ENCODE results near the gene CADPS2. TPM values are rescaled to one million over a fixed set of nuclear protein-coding genes. Genes with fewer than 3 reads are reported as not detected.

CADPS2 gene
- total RNA-seq, 2 experiments from 2014 or later: not detected

DNA sequence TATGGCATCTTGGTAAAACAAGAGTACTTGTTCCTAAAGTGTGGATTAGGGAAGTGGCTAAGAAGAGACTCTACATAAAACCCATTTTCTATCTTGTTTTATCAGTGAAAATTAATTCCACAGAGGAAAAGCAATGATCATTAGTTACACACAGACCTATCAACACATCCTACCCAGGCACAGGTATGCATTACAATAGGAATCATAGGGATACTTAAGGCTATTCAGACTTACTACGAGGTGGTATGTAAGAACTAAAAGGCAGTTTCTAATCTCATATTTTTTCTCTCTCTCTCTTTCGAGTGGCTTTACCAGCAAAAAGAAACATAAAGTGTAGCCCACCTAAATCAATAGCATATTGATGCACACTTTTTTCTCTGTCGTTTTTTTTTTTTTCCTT, 415.4 kb downstream of the CADPS2 start:
- Mint-ChIP-seq H3K36me3 (ENCODE audit: low read depth) (no peaks in the 10 kb centered on the region), H3K9me3 (no peaks in the 10 kb centered on the region), H3K4me3 (no peak overlapping the region), H3K27ac (no peak overlapping the region), H3K27me3 (no peaks in the 10 kb centered on the region), H3K4me1 (ENCODE audit: low read depth) (no peaks in the 10 kb centered on the region)
- Histone ChIP-seq H3K4me1 (ENCODE audit: insufficient read depth, low read length) (no peaks in the 10 kb centered on the region), H3K27me3 (ENCODE audit: control insufficient read depth in 1 of 2, insufficient read depth in 2 of 2, low read length in 2 of 2) (no peaks in the 10 kb centered on the region), H3K4me3 (ENCODE audit: low read length) (no peak overlapping the region), H3K27ac (ENCODE audit: low read depth in 1 of 2, low read length in 2 of 2) (no peak overlapping the region), H3K9me3 (ENCODE audit: control insufficient read depth in 1 of 2, insufficient read depth in 1 of 2, low read length in 2 of 2) (no peaks in the 10 kb centered on the region), H3K36me3 (ENCODE audit: insufficient read depth, low read length) (no peaks in the 10 kb centered on the region)
- DNase-seq (no peak), ATAC-seq (ENCODE audit: poor library complexity) (no peak)
- ChIA-PET POLR2A (no interaction called here), CTCF (no interaction called here)
- intact Hi-C loops (cut with DNase I, micrococcal nuclease): no loop called here
- TF ChIP-seq, protein P1, sequence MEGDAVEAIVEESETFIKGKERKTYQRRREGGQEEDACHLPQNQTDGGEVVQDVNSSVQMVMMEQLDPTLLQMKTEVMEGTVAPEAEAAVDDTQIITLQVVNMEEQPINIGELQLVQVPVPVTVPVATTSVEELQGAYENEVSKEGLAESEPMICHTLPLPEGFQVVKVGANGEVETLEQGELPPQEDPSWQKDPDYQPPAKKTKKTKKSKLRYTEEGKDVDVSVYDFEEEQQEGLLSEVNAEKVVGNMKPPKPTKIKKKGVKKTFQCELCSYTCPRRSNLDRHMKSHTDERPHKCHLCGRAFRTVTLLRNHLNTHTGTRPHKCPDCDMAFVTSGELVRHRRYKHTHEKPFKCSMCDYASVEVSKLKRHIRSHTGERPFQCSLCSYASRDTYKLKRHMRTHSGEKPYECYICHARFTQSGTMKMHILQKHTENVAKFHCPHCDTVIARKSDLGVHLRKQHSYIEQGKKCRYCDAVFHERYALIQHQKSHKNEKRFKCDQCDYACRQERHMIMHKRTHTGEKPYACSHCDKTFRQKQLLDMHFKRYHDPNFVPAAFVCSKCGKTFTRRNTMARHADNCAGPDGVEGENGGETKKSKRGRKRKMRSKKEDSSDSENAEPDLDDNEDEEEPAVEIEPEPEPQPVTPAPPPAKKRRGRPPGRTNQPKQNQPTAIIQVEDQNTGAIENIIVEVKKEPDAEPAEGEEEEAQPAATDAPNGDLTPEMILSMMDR (IDR thresholded peaks at IDR 0.05): no peak

DNA sequence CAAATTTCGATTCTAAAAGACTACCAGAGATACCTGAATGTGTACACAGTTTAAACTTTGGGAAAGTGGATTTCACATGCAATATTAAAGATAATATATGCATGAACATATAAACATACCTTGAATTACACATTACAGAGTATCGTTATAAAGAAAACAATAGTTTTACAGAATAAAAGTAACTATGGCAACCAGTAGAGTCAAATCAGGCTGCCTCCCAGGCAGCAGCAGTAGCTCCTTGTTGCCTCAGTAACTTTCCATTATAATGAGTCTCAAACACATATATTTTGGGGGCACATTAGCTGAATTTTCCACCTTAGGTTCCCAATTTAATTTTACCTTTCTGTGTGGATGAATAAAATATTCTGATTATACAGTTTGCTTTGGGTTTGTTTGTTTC, 417.3 kb downstream of the CADPS2 start:
- Histone ChIP-seq H3K27me3 (ENCODE audit: control insufficient read depth in 1 of 2, insufficient read depth in 2 of 2, low read length in 2 of 2) (no peaks in the 10 kb centered on the region), H3K36me3 (ENCODE audit: insufficient read depth, low read length) (no peaks in the 10 kb centered on the region), H3K27ac (ENCODE audit: low read depth in 1 of 2, low read length in 2 of 2) (no peak overlapping the region), H3K4me1 (ENCODE audit: insufficient read depth, low read length) (no peaks in the 10 kb centered on the region), H3K4me3 (ENCODE audit: low read length) (no peak overlapping the region), H3K9me3 (ENCODE audit: control insufficient read depth in 1 of 2, insufficient read depth in 1 of 2, low read length in 2 of 2) (peaks cover 0 to 3% of the 10 kb centered on the region in 2 experiments)
- ChIA-PET POLR2A (no interaction called here), CTCF (no interaction called here)
- H3K4me1 Mint-ChIP-seq (ENCODE audit: low read depth): no peaks in the 10 kb centered on the region
- no peak overlapping the region for H3K4me3 Mint-ChIP-seq
- H3K27me3 Mint-ChIP-seq: no peaks in the 10 kb centered on the region
- DNase-seq (no peak), ATAC-seq (ENCODE audit: poor library complexity) (no peak)
- TF ChIP-seq, protein P1 (IDR thresholded peaks at IDR 0.05): no peak
- H3K27ac Mint-ChIP-seq: no peak overlapping the region
- intact Hi-C loops (cut with DNase I, micrococcal nuclease): no loop called here
- H3K9me3 Mint-ChIP-seq: no peaks in the 10 kb centered on the region
- no peaks in the 10 kb centered on the region for H3K36me3 Mint-ChIP-seq (ENCODE audit: low read depth)

DNA sequence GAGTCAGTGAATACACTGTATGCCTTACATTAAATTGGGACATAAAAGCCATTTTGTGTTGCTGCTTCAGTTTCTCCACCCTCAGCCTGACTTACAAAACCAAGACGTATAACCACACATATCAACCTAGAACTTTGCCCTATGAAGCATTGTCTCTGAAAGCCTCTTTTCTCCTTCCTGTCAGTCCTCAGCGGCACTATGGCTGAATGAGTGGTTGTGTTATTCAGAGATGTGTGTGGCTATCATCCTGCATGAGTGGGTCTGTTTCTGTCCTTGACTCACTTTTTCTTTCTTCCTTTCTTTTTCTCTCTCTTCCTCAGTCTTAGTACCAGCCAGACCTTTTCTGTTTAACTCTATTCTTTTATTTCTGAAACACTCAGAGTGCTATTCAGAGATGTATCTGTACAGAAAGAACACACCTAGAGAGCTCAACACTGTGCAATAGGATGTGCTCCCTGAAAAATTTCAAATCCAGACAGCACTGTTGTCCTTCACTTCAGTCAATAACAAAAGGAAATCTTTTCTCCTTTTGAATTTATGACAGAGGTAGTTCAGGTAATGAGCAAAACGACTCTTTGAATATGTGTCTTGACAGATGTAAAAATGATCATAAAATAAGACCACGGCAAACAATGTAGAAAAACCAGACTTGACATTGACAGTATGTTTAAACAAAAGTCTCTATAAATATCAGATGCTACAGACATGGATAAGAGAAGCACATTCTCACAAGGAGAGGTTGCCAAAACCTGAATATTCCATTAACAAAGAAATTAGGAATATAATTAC, 418.4 kb downstream of the CADPS2 start:
- H3K9me3 ChIP-seq (ENCODE audit: control insufficient read depth in 1 of 2, insufficient read depth in 1 of 2, low read length in 2 of 2): peaks cover 0 to 3% of the 10 kb centered on the region in 2 experiments

More for the DNA sequence above, 418.4 kb downstream of the CADPS2 start:
- CTCF ChIA-PET: no interaction called here
- ATAC-seq (ENCODE audit: poor library complexity) (no peak), DNase-seq (no peak)
- POLR2A ChIA-PET: no interaction called here
- no peak overlapping the region for H3K27ac ChIP-seq (ENCODE audit: low read depth in 1 of 2, low read length in 2 of 2)
- Mint-ChIP-seq H3K4me1 (ENCODE audit: low read depth) (no peaks in the 10 kb centered on the region), H3K27me3 (no peaks in the 10 kb centered on the region), H3K4me3 (no peak overlapping the region), H3K27ac (no peak overlapping the region), H3K9me3 (no peaks in the 10 kb centered on the region), H3K36me3 (ENCODE audit: low read depth) (no peaks in the 10 kb centered on the region)
- TF ChIP-seq, protein P1 (IDR thresholded peaks at IDR 0.05): no peak
- no peaks in the 10 kb centered on the region for H3K36me3 ChIP-seq (ENCODE audit: insufficient read depth, low read length)
- H3K4me3 ChIP-seq (ENCODE audit: low read length): no peak overlapping the region
- intact Hi-C loops (cut with DNase I, micrococcal nuclease): no loop called here
- no peaks in the 10 kb centered on the region for H3K4me1 ChIP-seq (ENCODE audit: insufficient read depth, low read length)
- no peaks in the 10 kb centered on the region for H3K27me3 ChIP-seq (ENCODE audit: control insufficient read depth in 1 of 2, insufficient read depth in 2 of 2, low read length in 2 of 2)

All from CD4-positive, alpha-beta T cell (primary cell).